Thymus (tissue), 11 donors: Measurements from ENCODE around the gene SDHAF1. TPM values are rescaled to one million over a fixed set of nuclear protein-coding genes. Genes with fewer than 3 reads are reported as not detected.

Experiments
- DNase-seq, 9 donors: peaks; one replicate each; pipeline ENCODE4 v3.0.0-alpha.2; 2013; ENCODE audit warnings: low spot score in 9 of 9, low read depth in 6 of 9, missing footprints in 1 of 9
- H3K27ac ChIP-seq, 2 donors: one replicate each; pipeline ENCODE4 v1.5.1; 2013; ENCODE audit warnings: control low read depth in 1 of 2, low read depth in 1 of 2, low read length in 1 of 2, mild to moderate bottlenecking in 1 of 2, moderate library complexity in 1 of 2
- H3K27me3 ChIP-seq, 2 donors: one replicate each; pipeline ENCODE4 v1.5.1; 2013; ENCODE audit warnings: low read length in 1 of 2; ENCODE audit not compliant: control insufficient read depth in 2 of 2, insufficient read depth in 1 of 2
- H3K36me3 ChIP-seq, 2 donors: one replicate each; pipeline ENCODE4 v1.5.1; 2013; ENCODE audit warnings: low read length in 1 of 2, mild to moderate bottlenecking in 1 of 2, moderate library complexity in 1 of 2; ENCODE audit not compliant: control insufficient read depth in 2 of 2, insufficient read depth in 2 of 2
- H3K4me1 ChIP-seq, 2 donors: one replicate each; pipeline ENCODE4 v1.5.1; 2013; ENCODE audit warnings: low read length in 2 of 2; ENCODE audit not compliant: control insufficient read depth in 2 of 2, insufficient read depth in 2 of 2
- H3K4me3 ChIP-seq, 2 donors: one replicate each; pipeline ENCODE4 v1.5.1; 2013; ENCODE audit warnings: low read length in 2 of 2, control low read depth in 1 of 2, mild to moderate bottlenecking in 1 of 2
- H3K9me3 ChIP-seq, 2 donors: one replicate each; pipeline ENCODE4 v1.5.1; 2013; ENCODE audit warnings: low read length in 1 of 2, mild to moderate bottlenecking in 1 of 2; ENCODE audit not compliant: control insufficient read depth in 2 of 2, insufficient read depth in 1 of 2
- WGBS: extraction: QIAGEN DNeasy Blood & Tissue Kit; methylation state at CpG from one replicate; pipeline ENCODE4 v1.1.7; 2013; 5-methylcytosine and 5-hydroxymethylcytosine counted together
- polyA plus RNA-seq: library from polyadenylated mRNA; stranded (reverse); fragments of 200-250 nt; gene quantifications from one replicate; pipeline ENCODE4 v1.2.3, GENCODE V29; 2013
- total RNA-seq: library from RNA; stranded (reverse); fragments of 120-200 nt; gene quantifications from one replicate; pipeline ENCODE4 v1.2.4, GENCODE V29; 2013
- donor health status: healthy.

SDHAF1 gene
- total and polyA plus RNA-seq, 2 donors = 27.2 to 28.8 TPM

GRCh38 chr19:36025541-36025940 is 30.6 kb downstream of the SDHAF1 start:
- Histone ChIP-seq H3K36me3 (peaks cover 18 to 44% of the 10 kb centered on the region in 2 donors), H3K4me1 (no peaks in the 10 kb centered on the region), H3K4me3 (no peak overlapping the region), H3K27ac (no peak overlapping the region), H3K9me3 (no peaks in the 10 kb centered on the region), H3K27me3 (no peaks in the 10 kb centered on the region)
- 96% methylated on average over 1 of the region's 1 CpG for WGBS
- DNase-seq = no peak

GRCh38 chr19:36026091-36026876 is 31.3 kb downstream of the SDHAF1 start:
- H3K4me3 ChIP-seq = no peak overlapping the region
- no peak for DNase-seq
- 95% methylated on average over 49 of the region's 49 CpGs for WGBS
- H3K27me3 ChIP-seq = no peaks in the 10 kb centered on the region
- H3K36me3 ChIP-seq = peaks cover 18 to 41% of the 10 kb centered on the region in 2 donors
- H3K4me1 ChIP-seq = no peaks in the 10 kb centered on the region
- no peak overlapping the region for H3K27ac ChIP-seq
- no peaks in the 10 kb centered on the region for H3K9me3 ChIP-seq

GRCh38 chr19:36027696-36028095 is 32.7 kb downstream of the SDHAF1 start:
- H3K27me3 ChIP-seq = no peaks in the 10 kb centered on the region
- H3K36me3 ChIP-seq = peaks cover 10 to 34% of the 10 kb centered on the region in 2 donors
- H3K4me1 ChIP-seq = peaks cover 4 to 6% of the 10 kb centered on the region in 2 donors
- no peaks in the 10 kb centered on the region for H3K9me3 ChIP-seq
- DNase-seq = no peak
- 97% methylated on average over 6 of the region's 6 CpGs for WGBS
- H3K27ac ChIP-seq = no peak overlapping the region
- H3K4me3 ChIP-seq = no peak overlapping the region

DNA sequence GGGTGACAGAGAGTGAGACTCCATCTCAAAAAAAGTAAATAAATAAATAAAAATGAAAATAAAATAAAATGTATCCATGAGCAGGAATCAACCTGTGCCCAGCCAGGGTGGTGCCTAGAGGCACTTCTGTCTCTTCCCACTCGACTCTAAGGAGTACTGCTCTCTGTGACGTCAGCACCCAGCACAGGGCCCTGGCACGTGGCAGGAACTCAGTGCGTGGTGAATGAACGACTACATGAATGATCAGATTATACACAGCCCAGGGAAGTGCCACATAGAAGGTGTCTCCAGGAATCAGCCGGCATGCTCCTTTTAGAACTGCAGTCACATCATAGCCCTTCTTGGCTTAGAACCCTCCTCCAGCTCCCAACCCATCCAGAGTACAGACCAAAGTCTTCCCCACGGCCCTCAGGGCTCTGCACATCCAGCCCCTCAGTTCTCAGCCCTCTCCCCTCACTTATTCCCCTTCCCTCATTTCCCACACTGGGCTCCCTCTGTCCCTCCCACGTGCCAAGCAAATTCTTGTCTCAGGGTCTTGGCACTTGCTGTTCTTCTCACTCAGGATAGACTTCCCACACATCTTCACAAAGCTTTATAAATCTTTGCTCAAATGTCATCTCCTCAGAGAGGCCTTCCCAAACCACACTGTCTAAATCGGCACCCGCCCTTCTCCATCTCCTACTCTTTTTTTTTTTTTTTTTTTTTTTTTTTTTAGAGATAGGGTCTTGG is 33.5 kb downstream of the SDHAF1 start:
- 95% methylated on average over 10 of the region's 10 CpGs for WGBS
- Histone ChIP-seq H3K27ac (no peak overlapping the region), H3K36me3 (peaks cover 7 to 30% of the 10 kb centered on the region in 2 donors), H3K4me3 (no peak overlapping the region), H3K27me3 (no peaks in the 10 kb centered on the region), H3K4me1 (peaks cover 7 to 12% of the 10 kb centered on the region in 2 donors), H3K9me3 (no peaks in the 10 kb centered on the region)
- no peak for DNase-seq

GRCh38 chr19:36030264-36031148 is 35.5 kb downstream of the SDHAF1 start:
- no peaks in the 10 kb centered on the region for H3K27me3 ChIP-seq
- no peaks in the 10 kb centered on the region for H3K9me3 ChIP-seq
- WGBS = 95% methylated on average over 8 of the region's 8 CpGs
- peak in 1 of 9 donors; percentile 30 for DNase-seq
- H3K27ac ChIP-seq = no peak overlapping the region
- no peak overlapping the region for H3K4me3 ChIP-seq
- peaks cover 4 to 25% of the 10 kb centered on the region in 2 donors for H3K36me3 ChIP-seq
- H3K4me1 ChIP-seq = peaks cover 7 to 18% of the 10 kb centered on the region in 2 donors

DNA sequence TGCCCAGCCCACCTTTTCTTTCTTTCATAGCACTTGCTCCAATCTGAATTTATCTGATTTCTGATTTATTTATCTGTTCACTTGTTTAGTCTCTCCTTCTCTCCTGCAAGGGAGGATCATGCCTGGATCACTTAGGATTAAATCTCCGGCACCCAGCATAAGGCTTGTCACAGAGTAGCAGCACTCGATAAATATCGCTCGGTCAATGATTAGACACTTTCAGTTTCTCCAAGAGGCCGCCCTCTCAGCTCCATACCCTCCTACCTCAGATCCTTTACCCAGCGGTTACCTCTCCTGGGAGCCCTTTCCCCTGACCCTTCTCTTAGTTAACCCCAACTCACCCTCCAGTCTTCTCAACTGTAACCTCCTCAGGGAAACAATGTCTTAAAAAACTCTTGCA is 36.3 kb downstream of the SDHAF1 start:
- WGBS = 95% methylated on average over 6 of the region's 6 CpGs
- DNase-seq = no peak
- H3K4me1 ChIP-seq = peaks cover 9 to 25% of the 10 kb centered on the region in 2 donors
- H3K9me3 ChIP-seq = no peaks in the 10 kb centered on the region
- peaks cover 0 to 17% of the 10 kb centered on the region in 2 donors for H3K36me3 ChIP-seq
- no peak overlapping the region for H3K4me3 ChIP-seq
- no peaks in the 10 kb centered on the region for H3K27me3 ChIP-seq
- H3K27ac ChIP-seq = no peak overlapping the region

GRCh38 chr19:36032251-36033104 is 37.5 kb downstream of the SDHAF1 start, which contains the start of gene CLIP3:
Gene CLIP3, minus strand, starts transcription at chr19:36032873. Its CDS starts 516 bp downstream, at chr19:36032357.
- WGBS = 7% methylated on average over 51 of the region's 51 CpGs
- H3K4me3 ChIP-seq = peak within 1 kb of the TSS; percentile 62 to 65
- H3K4me1 ChIP-seq = peaks cover 9 to 27% of the 10 kb centered on the region in 2 donors
- H3K36me3 ChIP-seq = peaks cover 0 to 6% of the 10 kb centered on the region in 2 donors
- DNase-seq = peak in 4 of 9 donors; percentile 35 to 72 (median 64)
- H3K27me3 ChIP-seq = no peaks in the 10 kb centered on the region
- H3K27ac ChIP-seq = no peak within 1 kb of the TSS
- H3K9me3 ChIP-seq = no peaks in the 10 kb centered on the region

GRCh38 chr19:36040495-36040894 is 45.5 kb downstream of the SDHAF1 start:
- no peak overlapping the region for H3K27ac ChIP-seq

More at GRCh38 chr19:36040495-36040894, 45.5 kb downstream of the SDHAF1 start:
- no peak for DNase-seq
- Histone ChIP-seq H3K9me3 (no peaks in the 10 kb centered on the region), H3K36me3 (peaks cover 0 to 15% of the 10 kb centered on the region in 2 donors), H3K27me3 (no peaks in the 10 kb centered on the region), H3K4me1 (peaks cover 2 to 9% of the 10 kb centered on the region in 2 donors), H3K4me3 (no peak overlapping the region)
- WGBS = 96% methylated on average over 6 of the region's 6 CpGs
